Activated CD8-positive, alpha-beta memory T cell treated with anti-CD3 and anti-CD28 coated beads, Interleukin-2, amount 50 U/mL, for 1 hour (primary cell): ENCODE data around the gene SLC35G6.
"Not testable (repeated sequence)": the region's sequence is repeated elsewhere in the genome, so short reads cannot be mapped to it uniquely, and the experiment has no call there.

Source experiments
- DNase-seq: peaks from one replicate; pipeline ENCODE4 v3.0.0-alpha.2; 2020; ENCODE audit errors: extremely low read depth

SLC35G6 gene

GRCh38 chr17:7478276-7479212 is 2.7 kb upstream of the SLC35G6 start:
- peak; percentile 41 for DNase-seq

- no peak for DNase-seq
These were observed 1.8 kb upstream of the SLC35G6 start, which contains the start of gene ZBTB4 for GRCh38 chr17:7479213-7480088. Gene ZBTB4, minus strand, starts transcription at chr17:7479631. Its CDS starts 12,830 bp downstream, at chr17:7466801.

- DNase-seq: no peak
These were observed 1.2 kb upstream of the SLC35G6 start for GRCh38 chr17:7480089-7480384.

- DNase-seq: not testable (repeated sequence)
These were observed 846 bp downstream of the SLC35G6 start for GRCh38 chr17:7481842-7482741.

GRCh38 chr17:7482742-7483088 is 1.5 kb downstream of the SLC35G6 start:
- DNase-seq: not testable (repeated sequence)

GRCh38 chr17:7483255-7484066 is 2.2 kb downstream of the SLC35G6 start:
- DNase-seq: peak; percentile 95

GRCh38 chr17:7484067-7484918 is 3.0 kb downstream of the SLC35G6 start, which contains the start of gene POLR2A:
Gene POLR2A, plus strand, starts transcription at chr17:7484366.
- peak; percentile 93 for DNase-seq

GRCh38 chr17:7484919-7485377 is 3.7 kb downstream of the SLC35G6 start:
- DNase-seq: no peak

- no peak for DNase-seq
These were observed 4.9 kb downstream of the SLC35G6 start for GRCh38 chr17:7486181-7486580.

- no peak for DNase-seq
These were observed 8.9 kb downstream of the SLC35G6 start for GRCh38 chr17:7490144-7490543.

- DNase-seq: no peak
These were observed 10.3 kb downstream of the SLC35G6 start for GRCh38 chr17:7491583-7491982.

GRCh38 chr17:7493941-7494340 is 12.7 kb downstream of the SLC35G6 start:
- no peak for DNase-seq

- no peak for DNase-seq
These were observed 14.7 kb downstream of the SLC35G6 start for GRCh38 chr17:7495906-7496434.

GRCh38 chr17:7496470-7497183 is 15.4 kb downstream of the SLC35G6 start:
- no peak for DNase-seq

- no peak for DNase-seq
These were observed 16.0 kb downstream of the SLC35G6 start for GRCh38 chr17:7497228-7497627.

- no peak for DNase-seq
These were observed 16.4 kb downstream of the SLC35G6 start for GRCh38 chr17:7497636-7498035.

GRCh38 chr17:7499161-7499560 is 17.9 kb downstream of the SLC35G6 start:
- DNase-seq: no peak

GRCh38 chr17:7501729-7502128 is 20.5 kb downstream of the SLC35G6 start:
- no peak for DNase-seq
